CD14-positive monocyte (primary cell): ENCODE measurements around the gene PCED1B. TPM values are rescaled to one million over a fixed set of nuclear protein-coding genes. Genes with fewer than 3 reads are reported as not detected.

Source experiments
- DNase-seq, 3 donors: peaks; one replicate each; pipeline ENCODE4 v3.0.0-alpha.2; 2011 to 2022
- H2AFZ ChIP-seq: 2 replicates; pipeline ENCODE4 v1.6.0; 2012; ENCODE audit warnings: mild to moderate bottlenecking, low read depth, low read length, inconsistent platforms; ENCODE audit not compliant: insufficient read depth, poor library complexity, severe bottlenecking
- H3K27ac ChIP-seq, 2 donors: 1 replicate in 1 of 2; 2 replicates in 1 of 2; pipeline ENCODE4 v1.5.1; 2012 to 2013; ENCODE audit warnings: low read length in 2 of 2, control low read depth in 1 of 2, inconsistent platforms in 1 of 2, low read depth in 1 of 2, mild to moderate bottlenecking in 1 of 2
- H3K27me3 ChIP-seq, 2 donors: one replicate each; pipeline versions ENCODE4 v1.6.0 to v1.6.1; 2011 to 2013; ENCODE audit warnings: low read length in 2 of 2; ENCODE audit not compliant: control insufficient read depth in 2 of 2, insufficient read depth in 2 of 2
- H3K36me3 ChIP-seq, 2 donors: replicated peaks in 1 of 2; 1 replicate in 1 of 2; 2 replicates in 1 of 2; pipeline versions ENCODE4 v1.5.1 to v1.6.1; 2012 to 2013; ENCODE audit warnings: low read length in 2 of 2, control low read depth in 1 of 2, inconsistent platforms in 1 of 2, mild to moderate bottlenecking in 1 of 2; ENCODE audit not compliant: insufficient read depth in 2 of 2, control insufficient read depth in 1 of 2
- H3K4me1 ChIP-seq, 2 donors: 1 replicate in 1 of 2; 2 replicates in 1 of 2; pipeline versions ENCODE4 v1.5.1 to v1.6.1; 2012 to 2013; ENCODE audit warnings: low read length in 2 of 2, control low read depth in 1 of 2, inconsistent platforms in 1 of 2, mild to moderate bottlenecking in 1 of 2, moderate library complexity in 1 of 2; ENCODE audit not compliant: insufficient read depth in 2 of 2, control insufficient read depth in 1 of 2
- H3K4me2 ChIP-seq: replicated peaks from 2 replicates; pipeline ENCODE3; 2012; ENCODE audit warnings: low read length, moderate library complexity, mild to moderate bottlenecking; ENCODE audit not compliant: poor library complexity, severe bottlenecking; ENCODE audit errors: extremely low read depth
- H3K4me3 ChIP-seq, 3 experiments: fragments of 200-600 bp in 1 of 3; sonication (generic) in 1 of 3; replicated peaks in 1 of 3; 1 replicate in 2 of 3; 2 replicates in 1 of 3; pipeline ENCODE4 v1.5.1; 2011 to 2013; ENCODE audit warnings: low read length in 3 of 3, mild to moderate bottlenecking in 3 of 3, control low read depth in 2 of 3, low read depth in 2 of 3, inconsistent platforms in 1 of 3, moderate library complexity in 1 of 3
- H3K79me2 ChIP-seq: 2 replicates; pipeline ENCODE4 v1.6.0; 2012; ENCODE audit warnings: mild to moderate bottlenecking, control low read depth, inconsistent platforms, low read length, moderate library complexity; ENCODE audit not compliant: insufficient read depth
- H3K9ac ChIP-seq: 2 replicates; pipeline ENCODE4 v1.6.0; 2017; ENCODE audit warnings: low read length, mild to moderate bottlenecking; ENCODE audit not compliant: insufficient read depth, poor library complexity, severe bottlenecking
- H3K9me3 ChIP-seq, 2 donors: replicated peaks in 1 of 2; 1 replicate in 1 of 2; 2 replicates in 1 of 2; pipeline versions ENCODE4 v1.5.1 to v1.6.1; 2012 to 2013; ENCODE audit warnings: low read length in 2 of 2, control low read depth in 1 of 2; ENCODE audit not compliant: control insufficient read depth in 1 of 2, insufficient read depth in 1 of 2
- H4K20me1 ChIP-seq: 2 replicates; pipeline ENCODE4 v1.6.0; 2012; ENCODE audit warnings: mild to moderate bottlenecking, low read length, control low read depth, moderate library complexity; ENCODE audit not compliant: insufficient read depth
- H3K27ac Mint-ChIP-seq, 7 donors: one replicate each; pipeline ENCODE4 v1.8.0; 2020; ENCODE audit warnings: mild to moderate bottlenecking in 7 of 7, mixed read lengths in 7 of 7, moderate library complexity in 6 of 7, inconsistent platforms in 2 of 7
- H3K27me3 Mint-ChIP-seq, 3 donors: one replicate each; pipeline ENCODE4 v1.8.0; 2021 to 2022; ENCODE audit warnings: low read depth in 3 of 3, mild to moderate bottlenecking in 3 of 3, mixed read lengths in 3 of 3, moderate library complexity in 3 of 3, inconsistent platforms in 1 of 3
- H3K36me3 Mint-ChIP-seq, 2 donors: one replicate each; pipeline ENCODE4 v1.8.0; 2020; ENCODE audit warnings: mixed read lengths in 2 of 2, inconsistent platforms in 1 of 2, mild to moderate bottlenecking in 1 of 2
- H3K4me1 Mint-ChIP-seq: one replicate; pipeline ENCODE4 v1.8.0; 2020; ENCODE audit warnings: mild to moderate bottlenecking, mixed read lengths
- H3K4me3 Mint-ChIP-seq, 2 donors: one replicate each; pipeline ENCODE4 v1.8.0; 2020; ENCODE audit warnings: mild to moderate bottlenecking in 2 of 2, mixed read lengths in 2 of 2, moderate library complexity in 1 of 2
- H3K9me3 Mint-ChIP-seq, 7 donors: one replicate each; pipeline ENCODE4 v1.8.0; 2020 to 2022; ENCODE audit warnings: mixed read lengths in 7 of 7, mild to moderate bottlenecking in 6 of 7, moderate library complexity in 6 of 7, inconsistent platforms in 2 of 7
- CTCF ChIP-seq: fragments of 200-600 bp; IDR thresholded peaks from one replicate; pipeline ENCODE4 v1.8.0; 2022; ENCODE audit warnings: antibody characterized with exemption, mild to moderate bottlenecking
- WGBS: methylation state at CpG from one replicate; pipeline ENCODE4 v1.1.5; 2013; ENCODE audit warnings: missing lambda C conversion rate; ENCODE audit not compliant: insufficient coverage; 5-methylcytosine and 5-hydroxymethylcytosine counted together
- intact Hi-C, 2 donors: fragments of 100-400 bp; cut with micrococcal nuclease; formaldehyde crosslinking; loops; one replicate each; pipeline versions ENCODE4 v1.15.0 to v1.15.1; 2023
- polyA plus RNA-seq, 3 donors: library from polyadenylated mRNA; depleted of rRNA in 1 of 3; unstranded in 2 of 3; stranded (reverse) in 1 of 3; fragments of 300-500 nt in 2 of 3; fragments of >200 nt in 1 of 3; fragmentation: Illumina TruSeq in 2 of 3; gene quantifications; 1 replicate in 2 of 3; 2 replicates in 1 of 3; pipeline ENCODE4 v1.2.3, GENCODE V29; 2012 to 2021

The PCED1B gene
- polyA plus RNA-seq, 3 donors = 0.10 to 0.65 TPM; not detected in 1

DNA sequence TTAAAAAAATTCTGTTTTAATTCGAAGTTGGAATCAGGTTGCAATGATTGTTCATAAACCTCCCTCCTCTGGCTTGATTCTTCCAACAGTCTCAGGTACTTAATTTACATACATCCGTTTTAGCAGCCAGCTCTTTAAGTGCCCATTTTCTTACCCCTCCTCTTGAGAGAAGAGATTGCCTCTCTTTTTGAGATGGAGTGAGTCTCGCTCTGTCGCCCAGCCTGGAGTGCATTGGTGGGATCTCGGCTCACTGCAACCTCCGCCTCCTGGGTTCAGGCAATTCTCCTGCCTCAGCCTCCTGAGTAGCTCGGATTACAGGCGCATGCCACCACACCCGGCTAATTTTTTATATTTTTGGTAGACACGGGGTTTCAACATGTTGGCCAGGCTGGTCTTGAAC, 146.8 kb downstream of the PCED1B start:
- WGBS = 96% methylated on average over 6 of the region's 10 CpGs
- no peaks in the 10 kb centered on the region for H3K9me3 ChIP-seq
- H3K36me3 Mint-ChIP-seq = peaks cover 4 to 6% of the 10 kb centered on the region in 2 donors
- no peak overlapping the region for H2AFZ ChIP-seq
- DNase-seq = no peak
- no peak overlapping the region for H3K9ac ChIP-seq
- no peak overlapping the region for H3K4me3 Mint-ChIP-seq
- no peaks in the 10 kb centered on the region for H4K20me1 ChIP-seq
- TF ChIP-seq CTCF = no peak
- no peaks in the 10 kb centered on the region for H3K27me3 Mint-ChIP-seq
- no peak overlapping the region for H3K4me3 ChIP-seq
- no peak overlapping the region for H3K27ac ChIP-seq
- H3K27ac Mint-ChIP-seq = no peak overlapping the region
- H3K4me2 ChIP-seq = no peak overlapping the region
- intact Hi-C loops = no loop called here
- H3K27me3 ChIP-seq = no peaks in the 10 kb centered on the region
- H3K4me1 ChIP-seq = peaks cover 14 to 26% of the 10 kb centered on the region in 2 donors
- no peaks in the 10 kb centered on the region for H3K9me3 Mint-ChIP-seq
- H3K4me1 Mint-ChIP-seq = peaks cover 22% of the 10 kb centered on the region
- no peaks in the 10 kb centered on the region for H3K36me3 ChIP-seq
- H3K79me2 ChIP-seq = no peaks in the 10 kb centered on the region

DNA sequence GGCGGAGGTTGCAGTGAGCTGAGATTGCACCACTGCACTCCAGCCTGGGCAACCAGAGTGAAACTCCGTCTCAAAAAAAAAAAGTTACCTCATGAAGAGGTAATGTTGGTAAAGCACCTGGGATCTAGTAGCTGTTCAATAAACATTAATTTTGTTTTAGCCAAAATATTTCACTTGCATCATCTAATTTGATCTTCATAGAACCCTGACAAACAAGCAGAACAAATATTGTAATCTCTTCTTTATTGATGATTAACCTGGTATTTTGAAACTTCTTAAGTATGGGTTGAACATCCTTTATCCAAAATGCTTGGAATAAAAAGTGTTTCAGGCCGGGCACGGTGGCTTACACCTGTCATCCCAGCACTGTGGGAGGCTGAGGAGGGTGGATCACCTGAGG, 149.4 kb downstream of the PCED1B start:
- Histone ChIP-seq H3K9me3 (no peaks in the 10 kb centered on the region), H3K36me3 (no peaks in the 10 kb centered on the region), H3K9ac (no peak overlapping the region), H3K4me3 (no peak overlapping the region), H3K27ac (no peak overlapping the region), H3K4me2 (no peak overlapping the region), H2AFZ (no peak overlapping the region), H4K20me1 (no peaks in the 10 kb centered on the region), H3K27me3 (no peaks in the 10 kb centered on the region), H3K4me1 (peaks cover 0 to 10% of the 10 kb centered on the region in 2 donors), H3K79me2 (no peaks in the 10 kb centered on the region)
- DNase-seq = no peak
- Mint-ChIP-seq H3K27me3 (no peaks in the 10 kb centered on the region), H3K27ac (peak overlapping the region in 3 of 7 donors; percentile 7 to 46 (median 35)), H3K9me3 (peaks cover 0 to 8% (median 0%) of the 10 kb centered on the region in 7 donors), H3K4me3 (no peak overlapping the region), H3K36me3 (peaks cover 4 to 6% of the 10 kb centered on the region in 2 donors), H3K4me1 (peaks cover 7% of the 10 kb centered on the region)
- no peak for TF ChIP-seq CTCF
- 100% methylated on average over 1 of the region's 4 CpGs for WGBS
- intact Hi-C loops = no loop called here
